ENCODE data around the gene CST7.

GRCh38 chr20:24995741-24996448, 46.8 kb downstream of the CST7 start:
- no peak for TF ChIP-seq ETV6 (CRISPR knock-in tag; conservative IDR thresholded peaks at IDR 0.05)
- TF ChIP-seq, protein P1, sequence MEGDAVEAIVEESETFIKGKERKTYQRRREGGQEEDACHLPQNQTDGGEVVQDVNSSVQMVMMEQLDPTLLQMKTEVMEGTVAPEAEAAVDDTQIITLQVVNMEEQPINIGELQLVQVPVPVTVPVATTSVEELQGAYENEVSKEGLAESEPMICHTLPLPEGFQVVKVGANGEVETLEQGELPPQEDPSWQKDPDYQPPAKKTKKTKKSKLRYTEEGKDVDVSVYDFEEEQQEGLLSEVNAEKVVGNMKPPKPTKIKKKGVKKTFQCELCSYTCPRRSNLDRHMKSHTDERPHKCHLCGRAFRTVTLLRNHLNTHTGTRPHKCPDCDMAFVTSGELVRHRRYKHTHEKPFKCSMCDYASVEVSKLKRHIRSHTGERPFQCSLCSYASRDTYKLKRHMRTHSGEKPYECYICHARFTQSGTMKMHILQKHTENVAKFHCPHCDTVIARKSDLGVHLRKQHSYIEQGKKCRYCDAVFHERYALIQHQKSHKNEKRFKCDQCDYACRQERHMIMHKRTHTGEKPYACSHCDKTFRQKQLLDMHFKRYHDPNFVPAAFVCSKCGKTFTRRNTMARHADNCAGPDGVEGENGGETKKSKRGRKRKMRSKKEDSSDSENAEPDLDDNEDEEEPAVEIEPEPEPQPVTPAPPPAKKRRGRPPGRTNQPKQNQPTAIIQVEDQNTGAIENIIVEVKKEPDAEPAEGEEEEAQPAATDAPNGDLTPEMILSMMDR (CRISPR knock-in tag; IDR thresholded peaks at IDR 0.05) = no peak
- TF ChIP-seq CHCHD3 (CRISPR knock-in tag; IDR thresholded peaks at IDR 0.05) = no peak
- no peak for TF ChIP-seq SAFB2 (CRISPR knock-in tag; IDR thresholded peaks at IDR 0.05; ENCODE audit: borderline replicate concordance, low read depth)
- TF ChIP-seq CHD2 (IDR thresholded peaks at IDR 0.05; ENCODE audit: low read depth, low read length) = no peak

Data from HepG2 (cell line).